T-helper 17 cell (primary cell): Measurements from ENCODE around the gene AUTS2. TPM values are rescaled to one million over a fixed set of nuclear protein-coding genes. Genes with fewer than 3 reads are reported as not detected.
A peak's percentile ranks its signal among the peaks of the same experiment; 100 is the strongest.

Experiments used
- ATAC-seq: fragments of 150-1000 bp; cut with Tn5 transposase; 2 replicates; pipeline ENCODE4 v1.10.0; 2021; ENCODE audit warnings: mild to moderate bottlenecking, moderate library complexity
- DNase-seq, 3 donors: peaks; one replicate each; pipeline versions ENCODE4 v3.0.0 to v3.0.0-alpha.2; 2020 to 2021
- H3K9me3 ChIP-seq: one replicate; pipeline ENCODE4 v1.7.0; 2013; ENCODE audit warnings: low read length, mild to moderate bottlenecking; ENCODE audit not compliant: control insufficient read depth, poor library complexity, severe bottlenecking
- H3K27ac Mint-ChIP-seq: one replicate; pipeline ENCODE4 v1.8.0; 2022; ENCODE audit warnings: mild to moderate bottlenecking, moderate library complexity, mixed read lengths
- H3K27me3 Mint-ChIP-seq: one replicate; pipeline ENCODE4 v1.8.0; 2022; ENCODE audit warnings: mixed read lengths
- H3K36me3 Mint-ChIP-seq: one replicate; pipeline ENCODE4 v1.8.0; 2022; ENCODE audit warnings: low read depth, mixed read lengths
- H3K4me1 Mint-ChIP-seq: one replicate; pipeline ENCODE4 v1.8.0; 2022; ENCODE audit warnings: mild to moderate bottlenecking, mixed read lengths
- H3K4me3 Mint-ChIP-seq: one replicate; pipeline ENCODE4 v1.8.0; 2022; ENCODE audit warnings: mild to moderate bottlenecking, moderate library complexity, mixed read lengths
- total RNA-seq, 4 donors: library from RNA in 2 of 4; stranded (reverse) in 2 of 4; gene quantifications; one replicate each; pipeline ENCODE4 v1.2.3 and lab custom pipeline; 2022 to 2026

Gene AUTS2
- total RNA-seq, 2 donors from 2014 or later, result 84.2 to 89.5 TPM

GRCh38 chr7:70193514-70193913 is 595.2 kb downstream of the AUTS2 start:
- H3K27me3 Mint-ChIP-seq, result peaks cover 4% of the 10 kb centered on the region
- no peaks in the 10 kb centered on the region for H3K9me3 ChIP-seq
- no peak overlapping the region for H3K4me3 Mint-ChIP-seq
- H3K27ac Mint-ChIP-seq, result no peak overlapping the region
- DNase-seq (no peak), ATAC-seq (peak; percentile 36)
- no peaks in the 10 kb centered on the region for H3K4me1 Mint-ChIP-seq
- no peaks in the 10 kb centered on the region for H3K36me3 Mint-ChIP-seq

- Mint-ChIP-seq H3K4me1 (no peaks in the 10 kb centered on the region), H3K27ac (no peak overlapping the region), H3K27me3 (no peaks in the 10 kb centered on the region), H3K4me3 (no peak overlapping the region), H3K36me3 (no peaks in the 10 kb centered on the region)
- no peaks in the 10 kb centered on the region for H3K9me3 ChIP-seq
- DNase-seq, result no peak
- no peak for ATAC-seq
These were observed 610.2 kb downstream of the AUTS2 start for GRCh38 chr7:70208236-70209063.

GRCh38 chr7:70210200-70210935 is 612.1 kb downstream of the AUTS2 start:
- ATAC-seq, result no peak
- H3K9me3 ChIP-seq, result no peaks in the 10 kb centered on the region
- Mint-ChIP-seq H3K36me3 (no peaks in the 10 kb centered on the region), H3K4me3 (no peak overlapping the region), H3K27me3 (no peaks in the 10 kb centered on the region), H3K27ac (no peak overlapping the region), H3K4me1 (no peaks in the 10 kb centered on the region)
- DNase-seq, result no peak

GRCh38 chr7:70210936-70211310 is 612.6 kb downstream of the AUTS2 start:
- Mint-ChIP-seq H3K36me3 (no peaks in the 10 kb centered on the region), H3K27me3 (no peaks in the 10 kb centered on the region), H3K27ac (no peak overlapping the region), H3K4me1 (no peaks in the 10 kb centered on the region), H3K4me3 (no peak overlapping the region)
- DNase-seq (no peak), ATAC-seq (no peak)
- no peaks in the 10 kb centered on the region for H3K9me3 ChIP-seq

- H3K36me3 Mint-ChIP-seq, result no peaks in the 10 kb centered on the region
- H3K4me1 Mint-ChIP-seq, result no peaks in the 10 kb centered on the region
- no peak overlapping the region for H3K4me3 Mint-ChIP-seq
- H3K27me3 Mint-ChIP-seq, result no peaks in the 10 kb centered on the region
- DNase-seq (no peak), ATAC-seq (no peak)
- H3K9me3 ChIP-seq, result no peaks in the 10 kb centered on the region
- H3K27ac Mint-ChIP-seq, result no peak overlapping the region
These were observed 614.0 kb downstream of the AUTS2 start for GRCh38 chr7:70212281-70212680.

- DNase-seq (no peak), ATAC-seq (no peak)
- H3K27ac Mint-ChIP-seq, result no peak overlapping the region
- H3K9me3 ChIP-seq, result no peaks in the 10 kb centered on the region
- no peak overlapping the region for H3K4me3 Mint-ChIP-seq
- no peaks in the 10 kb centered on the region for H3K27me3 Mint-ChIP-seq
- H3K4me1 Mint-ChIP-seq, result no peaks in the 10 kb centered on the region
- no peaks in the 10 kb centered on the region for H3K36me3 Mint-ChIP-seq
These were observed 615.8 kb downstream of the AUTS2 start for GRCh38 chr7:70214071-70214470.

GRCh38 chr7:70215491-70215890 is 617.2 kb downstream of the AUTS2 start:
- no peaks in the 10 kb centered on the region for H3K36me3 Mint-ChIP-seq
- H3K4me1 Mint-ChIP-seq, result no peaks in the 10 kb centered on the region
- ATAC-seq (no peak), DNase-seq (no peak)
- H3K27ac Mint-ChIP-seq, result no peak overlapping the region
- H3K27me3 Mint-ChIP-seq, result no peaks in the 10 kb centered on the region
- no peak overlapping the region for H3K4me3 Mint-ChIP-seq
- H3K9me3 ChIP-seq, result no peaks in the 10 kb centered on the region

- Mint-ChIP-seq H3K36me3 (no peaks in the 10 kb centered on the region), H3K4me3 (no peak overlapping the region), H3K27ac (no peak overlapping the region), H3K27me3 (no peaks in the 10 kb centered on the region), H3K4me1 (no peaks in the 10 kb centered on the region)
- no peak for DNase-seq
- ATAC-seq, result no peak
- H3K9me3 ChIP-seq, result no peaks in the 10 kb centered on the region
These were observed 619.3 kb downstream of the AUTS2 start for GRCh38 chr7:70217571-70217970.

- Mint-ChIP-seq H3K4me1 (no peaks in the 10 kb centered on the region), H3K27me3 (no peaks in the 10 kb centered on the region), H3K27ac (no peak overlapping the region), H3K4me3 (no peak overlapping the region), H3K36me3 (no peaks in the 10 kb centered on the region)
- H3K9me3 ChIP-seq, result no peaks in the 10 kb centered on the region
- ATAC-seq, result no peak
- no peak for DNase-seq
These were observed 619.7 kb downstream of the AUTS2 start for GRCh38 chr7:70218006-70218405.

- Mint-ChIP-seq H3K27me3 (no peaks in the 10 kb centered on the region), H3K4me1 (no peaks in the 10 kb centered on the region), H3K4me3 (no peak overlapping the region), H3K36me3 (no peaks in the 10 kb centered on the region), H3K27ac (no peak overlapping the region)
- ATAC-seq, result no peak
- no peak for DNase-seq
- H3K9me3 ChIP-seq, result no peaks in the 10 kb centered on the region
These were observed 620.8 kb downstream of the AUTS2 start for GRCh38 chr7:70219061-70219460.

- Mint-ChIP-seq H3K36me3 (no peaks in the 10 kb centered on the region), H3K4me3 (no peak overlapping the region), H3K27ac (no peak overlapping the region), H3K27me3 (no peaks in the 10 kb centered on the region), H3K4me1 (no peaks in the 10 kb centered on the region)
- ATAC-seq (no peak), DNase-seq (no peak)
- H3K9me3 ChIP-seq, result peaks cover 7% of the 10 kb centered on the region
These were observed 631.0 kb downstream of the AUTS2 start for GRCh38 chr7:70229242-70229641.

GRCh38 chr7:70230761-70231160 is 632.5 kb downstream of the AUTS2 start:
- H3K27ac Mint-ChIP-seq, result no peak overlapping the region
- DNase-seq (no peak), ATAC-seq (no peak)
- no peaks in the 10 kb centered on the region for H3K36me3 Mint-ChIP-seq
- H3K9me3 ChIP-seq, result peaks cover 7% of the 10 kb centered on the region
- no peaks in the 10 kb centered on the region for H3K4me1 Mint-ChIP-seq
- no peak overlapping the region for H3K4me3 Mint-ChIP-seq
- no peaks in the 10 kb centered on the region for H3K27me3 Mint-ChIP-seq

GRCh38 chr7:70233776-70234175 is 635.5 kb downstream of the AUTS2 start:
- Mint-ChIP-seq H3K4me3 (no peak overlapping the region), H3K4me1 (peaks cover 3% of the 10 kb centered on the region), H3K27ac (no peak overlapping the region), H3K27me3 (no peaks in the 10 kb centered on the region), H3K36me3 (no peaks in the 10 kb centered on the region)
- DNase-seq (no peak), ATAC-seq (no peak)
- peaks cover 7% of the 10 kb centered on the region for H3K9me3 ChIP-seq

GRCh38 chr7:70237256-70237655 is 639.0 kb downstream of the AUTS2 start:
- ATAC-seq (no peak), DNase-seq (no peak)
- H3K9me3 ChIP-seq, result no peaks in the 10 kb centered on the region
- H3K36me3 Mint-ChIP-seq, result no peaks in the 10 kb centered on the region
- no peak overlapping the region for H3K27ac Mint-ChIP-seq
- no peak overlapping the region for H3K4me3 Mint-ChIP-seq
- H3K4me1 Mint-ChIP-seq, result peaks cover 3% of the 10 kb centered on the region
- H3K27me3 Mint-ChIP-seq, result no peaks in the 10 kb centered on the region
